C4-2B (cell line): ENCODE measurements around the gene PIK3R6.

ENCODE experiments used
- CTCF ChIP-seq: fragments of 450-650 bp; conservative IDR thresholded peaks from 2 replicates; pipeline ENCODE4 v1.5.1; 2017; ENCODE audit warnings: mild to moderate bottlenecking
- ZFX ChIP-seq: fragments of 450-650 bp; IDR thresholded peaks from 2 replicates; pipeline ENCODE4 v1.6.1; 2017

DNA sequence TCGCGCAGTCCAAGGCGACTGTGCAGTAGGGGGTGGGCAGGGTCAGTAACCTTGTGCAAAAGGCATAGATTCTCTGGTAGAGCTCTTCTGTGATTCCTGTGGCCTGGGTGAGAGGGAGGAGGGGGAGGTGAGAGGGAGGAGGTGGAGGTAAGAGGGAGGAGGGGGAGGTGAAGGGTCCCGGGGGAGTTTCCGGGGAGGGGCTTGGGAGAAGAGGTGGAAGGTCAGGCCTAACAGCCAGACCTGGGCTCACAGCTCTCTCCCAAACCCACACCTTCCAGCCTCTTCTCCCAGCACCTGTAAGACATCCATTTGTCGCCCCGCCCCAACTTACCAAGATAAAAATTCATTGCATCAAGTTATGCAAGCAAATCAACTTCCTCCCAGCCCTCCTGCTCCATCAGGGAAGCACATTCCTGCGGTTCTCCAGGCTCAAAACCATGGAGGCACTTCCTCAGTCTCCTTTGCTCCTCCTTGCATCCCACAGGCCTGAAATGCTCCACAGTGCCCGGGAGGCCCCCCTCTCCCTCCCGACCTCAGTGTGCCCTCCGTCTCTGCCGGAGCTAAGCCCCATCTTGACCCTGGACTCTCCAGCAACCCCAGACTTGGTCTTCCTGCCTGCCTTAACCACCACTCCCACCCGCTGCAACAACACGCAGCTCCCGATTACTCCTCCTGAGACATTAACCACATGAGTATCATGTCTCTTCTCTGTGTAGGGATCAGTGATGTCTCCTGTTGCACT lies 30.5 kb downstream of the PIK3R6 start:
- TF ChIP-seq CTCF = no peak
- no peak for TF ChIP-seq ZFX
